ENCODE results near the gene IL36A.

DNA sequence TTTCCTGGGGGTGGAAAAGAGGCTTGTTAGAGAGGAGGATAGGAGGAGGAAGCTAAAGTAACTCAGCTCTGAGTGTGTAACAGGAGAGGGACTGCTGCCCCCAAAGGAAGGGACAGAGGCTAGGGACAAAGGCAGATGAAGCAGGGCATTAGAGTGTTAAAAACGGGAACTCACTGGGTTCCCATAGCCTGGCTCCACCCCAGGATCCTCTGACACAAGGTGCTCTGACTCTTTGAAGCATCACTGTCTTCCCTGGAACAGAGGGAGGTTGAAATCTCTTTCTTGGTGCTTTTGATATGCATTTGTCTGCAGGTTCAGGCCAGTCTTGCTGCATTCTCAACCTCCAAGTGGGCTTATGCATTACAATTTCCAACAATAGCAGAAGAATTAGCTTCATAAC is 22.9 kb downstream of the IL36A start:
- TF ChIP-seq, protein P1, sequence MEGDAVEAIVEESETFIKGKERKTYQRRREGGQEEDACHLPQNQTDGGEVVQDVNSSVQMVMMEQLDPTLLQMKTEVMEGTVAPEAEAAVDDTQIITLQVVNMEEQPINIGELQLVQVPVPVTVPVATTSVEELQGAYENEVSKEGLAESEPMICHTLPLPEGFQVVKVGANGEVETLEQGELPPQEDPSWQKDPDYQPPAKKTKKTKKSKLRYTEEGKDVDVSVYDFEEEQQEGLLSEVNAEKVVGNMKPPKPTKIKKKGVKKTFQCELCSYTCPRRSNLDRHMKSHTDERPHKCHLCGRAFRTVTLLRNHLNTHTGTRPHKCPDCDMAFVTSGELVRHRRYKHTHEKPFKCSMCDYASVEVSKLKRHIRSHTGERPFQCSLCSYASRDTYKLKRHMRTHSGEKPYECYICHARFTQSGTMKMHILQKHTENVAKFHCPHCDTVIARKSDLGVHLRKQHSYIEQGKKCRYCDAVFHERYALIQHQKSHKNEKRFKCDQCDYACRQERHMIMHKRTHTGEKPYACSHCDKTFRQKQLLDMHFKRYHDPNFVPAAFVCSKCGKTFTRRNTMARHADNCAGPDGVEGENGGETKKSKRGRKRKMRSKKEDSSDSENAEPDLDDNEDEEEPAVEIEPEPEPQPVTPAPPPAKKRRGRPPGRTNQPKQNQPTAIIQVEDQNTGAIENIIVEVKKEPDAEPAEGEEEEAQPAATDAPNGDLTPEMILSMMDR (IDR thresholded peaks at IDR 0.05; ENCODE audit: low read length) = no peak
- no peak for TF ChIP-seq EZH2phosphoT487 (IDR thresholded peaks at IDR 0.05; ENCODE audit: low read length)
